Transverse colon (tissue), 4 donors: ENCODE data around the gene AKR1C3.

Source experiments
- POLR2A ChIP-seq: fragments of 450-650 bp; IDR thresholded peaks from one replicate; pipeline ENCODE4 v1.6.1; 2016; ENCODE audit warnings: antibody characterized with exemption, mild to moderate bottlenecking, moderate library complexity
- POLR2AphosphoS5 ChIP-seq, 3 donors: sonication (generic); formaldehyde crosslinking; IDR thresholded peaks; one replicate each; pipeline ENCODE4 v1.6.1; 2016; ENCODE audit warnings: antibody characterized with exemption in 3 of 3
- TF ChIP-seq, protein P1 (sequence below), 5 experiments: fragments of 200-600 bp in 3 of 5; fragments of 450-650 bp in 2 of 5; sonication (generic) in 3 of 5; IDR thresholded peaks; 1 replicate in 2 of 5; 2 replicates in 3 of 5; pipeline ENCODE4 v1.5.1; 2016 to 2017; ENCODE audit warnings: antibody characterized with exemption in 5 of 5, inconsistent platforms in 3 of 5, mild to moderate bottlenecking in 2 of 5, moderate library complexity in 1 of 5

DNA sequence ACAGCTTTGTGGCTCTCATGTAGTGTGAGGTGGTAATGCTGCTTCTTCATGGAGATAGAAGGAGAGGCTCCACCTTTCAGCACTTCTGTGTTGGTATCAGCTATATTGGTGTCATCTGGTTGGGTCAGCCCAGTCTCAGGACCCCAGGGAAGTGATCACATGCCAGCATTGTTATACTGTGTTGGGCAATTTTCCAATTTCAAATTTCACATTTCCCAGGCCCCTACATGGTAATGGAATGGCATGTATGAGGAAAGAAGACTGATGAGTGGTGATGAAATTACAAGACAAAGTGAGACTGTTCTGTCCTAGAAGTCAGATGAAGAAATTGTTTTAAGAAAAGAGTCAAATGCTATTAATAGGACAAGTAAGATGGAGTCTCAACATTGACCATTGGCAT is 3.7 kb upstream of the AKR1C3 start:
- TF ChIP-seq, protein P1, sequence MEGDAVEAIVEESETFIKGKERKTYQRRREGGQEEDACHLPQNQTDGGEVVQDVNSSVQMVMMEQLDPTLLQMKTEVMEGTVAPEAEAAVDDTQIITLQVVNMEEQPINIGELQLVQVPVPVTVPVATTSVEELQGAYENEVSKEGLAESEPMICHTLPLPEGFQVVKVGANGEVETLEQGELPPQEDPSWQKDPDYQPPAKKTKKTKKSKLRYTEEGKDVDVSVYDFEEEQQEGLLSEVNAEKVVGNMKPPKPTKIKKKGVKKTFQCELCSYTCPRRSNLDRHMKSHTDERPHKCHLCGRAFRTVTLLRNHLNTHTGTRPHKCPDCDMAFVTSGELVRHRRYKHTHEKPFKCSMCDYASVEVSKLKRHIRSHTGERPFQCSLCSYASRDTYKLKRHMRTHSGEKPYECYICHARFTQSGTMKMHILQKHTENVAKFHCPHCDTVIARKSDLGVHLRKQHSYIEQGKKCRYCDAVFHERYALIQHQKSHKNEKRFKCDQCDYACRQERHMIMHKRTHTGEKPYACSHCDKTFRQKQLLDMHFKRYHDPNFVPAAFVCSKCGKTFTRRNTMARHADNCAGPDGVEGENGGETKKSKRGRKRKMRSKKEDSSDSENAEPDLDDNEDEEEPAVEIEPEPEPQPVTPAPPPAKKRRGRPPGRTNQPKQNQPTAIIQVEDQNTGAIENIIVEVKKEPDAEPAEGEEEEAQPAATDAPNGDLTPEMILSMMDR (IDR thresholded peaks at IDR 0.05) = no peak
- no peak for TF ChIP-seq POLR2A
- TF ChIP-seq POLR2AphosphoS5 (IDR thresholded peaks at IDR 0.05) = no peak
